Occipital lobe (tissue), 2 donors: Measurements from ENCODE around the gene NUP133. TPM values are rescaled to one million over a fixed set of nuclear protein-coding genes. Genes with fewer than 3 reads are reported as not detected.

Source experiments
- small RNA-seq: library from RNA; depleted of rRNA; stranded (forward); fragments of <200 nt; gene quantifications from one replicate; pipeline ENCODE3, GENCODE V24; 2014
- total RNA-seq: library from RNA; depleted of rRNA; stranded (reverse); fragments of >200 nt; gene quantifications from one replicate; pipeline ENCODE4 v1.2.3, GENCODE V29; 2014

Gene NUP133
- total RNA-seq, 1 donor from 2014 or later, result 63.9 TPM

Small RNA genes lying within 50 kb of the gene (small RNA-seq; reads per million reads assigned to genes)
- gene RN7SKP276, result not detected
- gene RNA5SP78, result not detected
- not detected for gene RNU4-21P

Other genes starting within 250 kb of the NUP133 start
- gene RAB4A, start 237.2 kb downstream of the NUP133 start, total RNA-seq, result 46.5 TPM
- gene CCSAP, start 165.3 kb downstream of the NUP133 start, total RNA-seq, result 286 TPM
- 1.7 TPM for gene ACTA1, start 74.2 kb downstream of the NUP133 start, total RNA-seq
- 17.3 TPM for gene ABCB10, start 50.4 kb upstream of the NUP133 start, total RNA-seq
- 28.2 TPM for gene TAF5L, start 117.8 kb upstream of the NUP133 start, total RNA-seq
- gene URB2, start 117.9 kb upstream of the NUP133 start, total RNA-seq, result 13.1 TPM